ENCODE data around the gene CCT5.

CCT5 gene

GRCh38 chr5:10249948-10250805 lies at the start of gene CCT5:
TSS of gene CCT5 (plus strand) at chr5:10250280. CDS start at chr5:10250341, 61 bp downstream.
- DNase-seq = peak; percentile 99

GRCh38 chr5:10201223-10201868 lies 48.7 kb upstream of the CCT5 start:
- peak; percentile 22 for DNase-seq

- DNase-seq = no peak
Measured at GRCh38 chr5:10202089-10202910, 47.8 kb upstream of the CCT5 start.

- no peak for DNase-seq
Measured at GRCh38 chr5:10209004-10209403, 41.1 kb upstream of the CCT5 start.

- no peak for DNase-seq
Measured at GRCh38 chr5:10213316-10213715, 36.8 kb upstream of the CCT5 start.

- DNase-seq = no peak
Measured at GRCh38 chr5:10214041-10214440, 36.0 kb upstream of the CCT5 start.

GRCh38 chr5:10215366-10215765 lies 34.7 kb upstream of the CCT5 start:
- no peak for DNase-seq

- DNase-seq = no peak
Measured at GRCh38 chr5:10216107-10216506, 34.0 kb upstream of the CCT5 start.

- DNase-seq = no peak
Measured at GRCh38 chr5:10218658-10219057, 31.4 kb upstream of the CCT5 start.

GRCh38 chr5:10219068-10219467 lies 31.0 kb upstream of the CCT5 start:
- DNase-seq = no peak

- DNase-seq = no peak
Measured at GRCh38 chr5:10220248-10220647, 29.8 kb upstream of the CCT5 start.

- no peak for DNase-seq
Measured at GRCh38 chr5:10222326-10222725, 27.8 kb upstream of the CCT5 start.

GRCh38 chr5:10227379-10227778 lies 22.7 kb upstream of the CCT5 start:
- DNase-seq = no peak

- no peak for DNase-seq
Measured at GRCh38 chr5:10228288-10228687, 21.8 kb upstream of the CCT5 start.

- peak; percentile 9 for DNase-seq
Measured at GRCh38 chr5:10229306-10230048, 20.6 kb upstream of the CCT5 start.

GRCh38 chr5:10232386-10232785 lies 17.7 kb upstream of the CCT5 start:
- DNase-seq = no peak

- DNase-seq = no peak
Measured at GRCh38 chr5:10233011-10233410, 17.1 kb upstream of the CCT5 start.

GRCh38 chr5:10233505-10233904 lies 16.6 kb upstream of the CCT5 start:
- no peak for DNase-seq

- DNase-seq = no peak
Measured at GRCh38 chr5:10235350-10235749, 14.7 kb upstream of the CCT5 start.

GRCh38 chr5:10243660-10244240 lies 6.3 kb upstream of the CCT5 start:
- DNase-seq = no peak

- no peak for DNase-seq
Measured at GRCh38 chr5:10244342-10244944, 5.6 kb upstream of the CCT5 start.

- no peak for DNase-seq
Measured at GRCh38 chr5:10246761-10247160, 3.3 kb upstream of the CCT5 start.
